Psoas muscle (tissue), 8 donors: ENCODE data around the gene BABAM1. TPM values are rescaled to one million over a fixed set of nuclear protein-coding genes. Genes with fewer than 3 reads are reported as not detected.
A peak's percentile ranks its signal among the peaks of the same experiment; 100 is the strongest.

Source experiments
- ATAC-seq, 4 donors: fragments of 200-7000 bp; cut with Tn5 transposase; one replicate each; pipeline ENCODE4 v1.9.1; 2020; ENCODE audit warnings: moderate library complexity in 3 of 4, mild to moderate bottlenecking in 2 of 4
- DNase-seq, 2 donors: peaks; one replicate each; pipeline ENCODE4 v3.0.0-alpha.2; 2020
- H3K27ac ChIP-seq: fragments of 200-600 bp; one replicate; pipeline ENCODE4 v1.8.0; 2022
- H3K27me3 ChIP-seq, 3 donors: fragments of 200-600 bp in 1 of 3; one replicate each; pipeline versions ENCODE4 v1.6.1 to v1.8.0; 2013 to 2022; ENCODE audit warnings: low read length in 2 of 3, mild to moderate bottlenecking in 2 of 3, moderate library complexity in 1 of 3; ENCODE audit not compliant: insufficient read depth in 3 of 3
- H3K36me3 ChIP-seq, 2 donors: fragments of 200-600 bp in 1 of 2; one replicate each; pipeline versions ENCODE4 v1.6.1 to v1.8.0; 2013 to 2022; ENCODE audit warnings: low read depth in 1 of 2, mild to moderate bottlenecking in 1 of 2, moderate library complexity in 1 of 2; ENCODE audit not compliant: insufficient read depth in 1 of 2
- H3K4me1 ChIP-seq: fragments of 200-600 bp; one replicate; pipeline ENCODE4 v1.8.0; 2022
- H3K4me3 ChIP-seq: fragments of 200-600 bp; one replicate; pipeline ENCODE4 v1.8.0; 2022; ENCODE audit warnings: mild to moderate bottlenecking
- H3K9me3 ChIP-seq: fragments of 200-600 bp; one replicate; pipeline ENCODE4 v1.8.0; 2022
- WGBS, 3 donors: extraction: QIAGEN DNeasy Blood & Tissue Kit; methylation state at CpG; one replicate each; pipeline versions ENCODE4 v1.1.6 to v1.1.7; 2013; 5-methylcytosine and 5-hydroxymethylcytosine counted together
- intact Hi-C, 2 donors: fragments of 100-400 bp; cut with DNase I; formaldehyde crosslinking; loops; one replicate each; pipeline versions ENCODE4 v1.11.0 to v1.14.2; 2022
- polyA plus RNA-seq, 3 donors: library from polyadenylated mRNA; stranded (reverse); fragments of 200-250 nt; gene quantifications; one replicate each; pipeline ENCODE4 v1.2.3, GENCODE V29; 2013
- total RNA-seq, 4 donors: library from RNA; stranded (reverse); fragmentation: NEBNext Ultra II Directional in 2 of 4; extraction: Animal tissue kit (Norgen Biotek cat#: 25700) in 2 of 4; gene quantifications; one replicate each; pipeline versions ENCODE4 v1.2.1 to v1.2.4, GENCODE V29; 2021 to 2023
- TF ChIP-seq, protein P1 (sequence below): fragments of 200-600 bp; IDR thresholded peaks from one replicate; pipeline ENCODE4 v1.8.0; 2022; ENCODE audit warnings: antibody characterized with exemption
- donor health status: healthy with polysubstance abuse.
- donor health status: DM: no; HTN: no; CAD: no; lungs with moderate emphysema.
- donor health status: Bipolar disorder and iron deficiency.
- donor health status: healthy.
- donor health status: DM: yes; HTN: yes; CAD: no.
- donor health status: DM: no; HTN: no; CAD: no.
- donor health status: DM: no; HTN: no; CAD: no.
- donor health status: DM: yes; HTN: yes; CAD: no.

The BABAM1 gene
- total and polyA plus RNA-seq, 7 donors, result 70.0 to 145 (median 90.7) TPM

DNA sequence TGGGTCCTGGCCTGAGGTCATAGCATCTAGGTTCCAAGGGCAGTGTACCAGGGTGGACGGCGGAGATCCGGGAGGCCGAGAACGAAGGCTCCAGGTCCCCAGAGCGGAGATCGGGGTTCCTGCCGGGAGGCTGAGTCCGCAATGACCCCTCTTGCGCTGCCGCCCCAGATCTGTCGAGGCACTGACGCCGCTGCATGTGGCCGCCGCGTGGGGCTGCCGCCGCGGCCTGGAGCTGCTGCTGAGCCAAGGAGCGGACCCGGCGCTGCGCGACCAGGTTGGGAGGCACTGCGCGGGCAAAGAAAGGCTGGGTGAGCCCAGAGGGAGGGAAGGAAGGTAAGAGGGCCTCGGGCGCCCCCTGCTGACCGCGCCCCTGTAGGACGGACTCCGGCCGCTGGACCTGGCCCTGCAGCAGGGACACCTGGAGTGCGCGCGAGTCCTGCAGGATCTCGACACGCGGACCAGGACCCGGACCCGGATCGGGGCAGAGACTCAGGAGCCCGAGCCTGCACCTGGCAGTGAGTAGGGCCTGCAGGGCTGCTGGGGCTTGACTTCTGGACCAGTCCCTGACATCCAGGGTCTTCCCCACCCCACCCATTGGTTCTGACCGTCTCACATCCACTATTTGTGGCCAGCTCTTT lies 15.4 kb downstream of the BABAM1 start:
- H3K9me3 ChIP-seq, result no peaks in the 10 kb centered on the region
- peaks cover 4% of the 10 kb centered on the region for H3K4me1 ChIP-seq
- peak overlapping the region; percentile 51 for H3K4me3 ChIP-seq
- ATAC-seq, result peak; percentile 89 to 98 (median 96)
- no peak overlapping the region for H3K27ac ChIP-seq
- intact Hi-C loops, result loop anchor here (1.0 to 5.0 kb wide), 4 partner anchors 78 to 216 kb away; no protein-coding TSS in a partner anchor
- WGBS, 3 donors, result 1 to 4% (median 2%) methylated on average over 35 to 45 of the region's 45 CpGs
- peaks cover 0 to 18% of the 10 kb centered on the region in 2 donors for H3K36me3 ChIP-seq
- TF ChIP-seq, protein P1, sequence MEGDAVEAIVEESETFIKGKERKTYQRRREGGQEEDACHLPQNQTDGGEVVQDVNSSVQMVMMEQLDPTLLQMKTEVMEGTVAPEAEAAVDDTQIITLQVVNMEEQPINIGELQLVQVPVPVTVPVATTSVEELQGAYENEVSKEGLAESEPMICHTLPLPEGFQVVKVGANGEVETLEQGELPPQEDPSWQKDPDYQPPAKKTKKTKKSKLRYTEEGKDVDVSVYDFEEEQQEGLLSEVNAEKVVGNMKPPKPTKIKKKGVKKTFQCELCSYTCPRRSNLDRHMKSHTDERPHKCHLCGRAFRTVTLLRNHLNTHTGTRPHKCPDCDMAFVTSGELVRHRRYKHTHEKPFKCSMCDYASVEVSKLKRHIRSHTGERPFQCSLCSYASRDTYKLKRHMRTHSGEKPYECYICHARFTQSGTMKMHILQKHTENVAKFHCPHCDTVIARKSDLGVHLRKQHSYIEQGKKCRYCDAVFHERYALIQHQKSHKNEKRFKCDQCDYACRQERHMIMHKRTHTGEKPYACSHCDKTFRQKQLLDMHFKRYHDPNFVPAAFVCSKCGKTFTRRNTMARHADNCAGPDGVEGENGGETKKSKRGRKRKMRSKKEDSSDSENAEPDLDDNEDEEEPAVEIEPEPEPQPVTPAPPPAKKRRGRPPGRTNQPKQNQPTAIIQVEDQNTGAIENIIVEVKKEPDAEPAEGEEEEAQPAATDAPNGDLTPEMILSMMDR, result peak; percentile 91
- peaks cover 0 to 16% (median 7%) of the 10 kb centered on the region in 3 donors for H3K27me3 ChIP-seq
- peak; percentile 83 to 91 for DNase-seq

DNA sequence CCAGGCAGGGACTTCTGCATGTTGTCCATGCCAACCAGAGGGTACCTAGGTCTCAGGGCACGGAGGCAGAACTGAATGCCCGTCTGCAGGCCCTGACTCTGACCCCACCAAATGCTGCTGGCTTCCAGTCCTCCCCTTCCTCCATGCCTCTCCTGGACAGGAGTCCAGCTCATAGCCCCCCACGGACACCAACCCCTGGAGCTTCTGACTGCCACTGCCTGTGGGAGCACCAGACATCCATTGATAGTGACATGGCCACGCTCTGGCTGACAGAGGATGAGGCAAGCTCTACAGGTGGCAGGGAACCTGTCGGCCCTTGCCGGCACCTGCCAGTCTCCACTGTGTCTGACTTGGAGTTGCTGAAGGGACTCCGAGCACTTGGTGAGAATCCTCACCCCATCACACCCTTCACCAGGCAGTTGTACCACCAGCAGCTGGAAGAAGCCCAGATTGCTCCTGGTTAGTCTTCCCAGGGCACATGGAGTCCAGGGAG lies 16.3 kb downstream of the BABAM1 start:
- DNase-seq (no peak), ATAC-seq (no peak)
- 87 to 92% (median 91%) methylated on average over 7 of the region's 7 CpGs for WGBS, 3 donors
- TF ChIP-seq, protein P1, result no peak
- H3K9me3 ChIP-seq, result no peaks in the 10 kb centered on the region
- intact Hi-C loops, result loop anchor here (2.0 to 5.0 kb wide), 3 partner anchors 79 to 217 kb away; no protein-coding TSS in a partner anchor
- no peak overlapping the region for H3K4me3 ChIP-seq
- H3K27me3 ChIP-seq, result peaks cover 0 to 16% (median 7%) of the 10 kb centered on the region in 3 donors
- no peak overlapping the region for H3K27ac ChIP-seq
- H3K36me3 ChIP-seq, result peaks cover 0 to 10% of the 10 kb centered on the region in 2 donors
- peaks cover 4% of the 10 kb centered on the region for H3K4me1 ChIP-seq

DNA sequence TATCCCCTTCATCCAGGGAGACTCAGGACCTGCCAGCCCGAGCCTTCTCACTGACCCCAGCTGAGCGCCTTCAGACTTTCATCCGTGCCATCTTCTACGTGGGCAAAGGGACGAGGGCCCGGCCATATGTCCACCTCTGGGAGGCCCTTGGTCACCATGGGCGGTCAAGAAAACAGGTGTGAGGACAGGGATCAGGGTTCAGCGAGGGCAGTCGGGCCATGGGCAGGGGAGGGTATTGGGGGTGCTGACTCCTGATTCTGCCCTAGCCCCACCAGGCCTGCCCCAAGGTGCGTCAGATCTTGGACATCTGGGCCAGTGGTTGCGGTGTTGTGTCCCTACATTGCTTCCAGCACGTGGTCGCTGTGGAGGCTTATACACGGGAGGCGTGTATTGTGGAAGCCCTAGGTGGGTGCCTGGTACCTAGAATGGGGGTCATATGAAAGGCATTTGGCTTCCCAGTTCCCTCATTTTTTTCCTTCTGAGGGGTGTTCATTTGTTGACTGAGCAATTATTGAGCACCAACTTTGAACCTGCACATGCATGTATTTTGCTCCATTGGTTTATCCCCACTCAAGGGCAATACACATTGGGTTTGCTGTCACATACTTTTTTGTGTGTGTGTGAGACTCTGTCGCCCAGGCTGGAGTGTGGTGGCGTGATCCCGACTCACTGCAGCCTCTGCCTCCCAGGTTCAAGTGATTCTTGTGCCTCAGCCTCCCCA lies 18.3 kb downstream of the BABAM1 start:
- peaks cover 0 to 16% (median 7%) of the 10 kb centered on the region in 3 donors for H3K27me3 ChIP-seq
- no peak for ATAC-seq
- no peak overlapping the region for H3K4me3 ChIP-seq
- no peak overlapping the region for H3K27ac ChIP-seq
- no peaks in the 10 kb centered on the region for H3K9me3 ChIP-seq
- TF ChIP-seq, protein P1, result no peak
- peaks cover 4% of the 10 kb centered on the region for H3K4me1 ChIP-seq
- intact Hi-C loops, result no loop called here
- no peaks in the 10 kb centered on the region for H3K36me3 ChIP-seq
- WGBS, 3 donors, result 90% methylated on average over 18 of the region's 18 CpGs
- no peak for DNase-seq

DNA sequence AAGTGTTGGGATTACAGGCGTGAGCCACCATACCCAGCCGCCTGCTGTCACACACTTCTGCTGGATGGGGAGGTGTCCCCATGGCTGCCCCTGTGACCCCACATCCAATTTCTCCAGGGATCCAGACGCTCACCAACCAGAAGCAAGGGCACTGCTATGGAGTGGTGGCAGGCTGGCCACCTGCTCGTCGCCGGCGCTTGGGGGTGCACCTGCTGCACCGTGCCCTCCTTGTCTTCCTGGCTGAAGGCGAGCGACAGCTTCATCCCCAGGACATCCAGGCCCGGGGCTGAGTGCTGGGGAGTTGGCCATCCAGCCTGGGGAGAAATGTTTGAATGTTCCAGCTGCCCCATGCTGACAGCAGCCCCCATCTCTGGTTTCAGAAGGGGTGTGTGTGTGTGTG lies 19.0 kb downstream of the BABAM1 start:
- 85 to 92% (median 89%) methylated on average over 11 of the region's 11 CpGs for WGBS, 3 donors
- Histone ChIP-seq H3K4me1 (peaks cover 4% of the 10 kb centered on the region), H3K27ac (no peak overlapping the region), H3K27me3 (peaks cover 0 to 14% (median 7%) of the 10 kb centered on the region in 3 donors), H3K9me3 (no peaks in the 10 kb centered on the region), H3K36me3 (no peaks in the 10 kb centered on the region), H3K4me3 (no peak overlapping the region)
- no peak for DNase-seq
- TF ChIP-seq, protein P1, result no peak
- intact Hi-C loops, result no loop called here
- ATAC-seq, result no peak
